OCI-LY7 (cell line): ENCODE results near the gene PRKCA.

ENCODE experiments used
- EZH2phosphoT487 ChIP-seq: fragments of 200-600 bp; sonication (generic); IDR thresholded peaks from 2 replicates; pipeline ENCODE4 v1.6.1; 2018; ENCODE audit warnings: low read depth, borderline replicate concordance, mild to moderate bottlenecking, mixed run types, antibody characterized with exemption, low read length, moderate library complexity, mixed read lengths
- TF ChIP-seq, protein P1 (sequence below): fragments of 200-600 bp; sonication (generic); conservative IDR thresholded peaks from 2 replicates; pipeline ENCODE4 v1.5.1; 2014; ENCODE audit warnings: mild to moderate bottlenecking, antibody characterized with exemption, low read length, moderate library complexity, mixed read lengths

DNA sequence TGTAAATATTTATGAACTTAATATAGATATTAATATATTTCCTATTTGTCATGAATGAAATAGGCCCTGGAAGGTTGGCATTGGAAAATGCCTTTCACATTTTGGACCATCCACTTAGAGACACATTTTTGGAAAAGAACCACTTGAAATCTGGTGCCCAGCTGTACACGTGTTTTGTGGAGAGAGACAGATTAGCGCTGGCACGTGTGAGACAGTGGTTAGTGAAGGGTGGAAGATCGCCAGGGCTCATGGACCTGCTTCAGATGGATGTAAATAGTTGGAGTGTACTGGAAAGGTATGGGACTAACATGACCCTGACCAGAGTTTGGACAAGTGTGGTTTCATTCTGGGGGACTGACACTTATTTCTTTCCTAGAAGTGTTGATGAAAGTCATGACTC is 222.9 kb downstream of the PRKCA start:
- TF ChIP-seq, protein P1, sequence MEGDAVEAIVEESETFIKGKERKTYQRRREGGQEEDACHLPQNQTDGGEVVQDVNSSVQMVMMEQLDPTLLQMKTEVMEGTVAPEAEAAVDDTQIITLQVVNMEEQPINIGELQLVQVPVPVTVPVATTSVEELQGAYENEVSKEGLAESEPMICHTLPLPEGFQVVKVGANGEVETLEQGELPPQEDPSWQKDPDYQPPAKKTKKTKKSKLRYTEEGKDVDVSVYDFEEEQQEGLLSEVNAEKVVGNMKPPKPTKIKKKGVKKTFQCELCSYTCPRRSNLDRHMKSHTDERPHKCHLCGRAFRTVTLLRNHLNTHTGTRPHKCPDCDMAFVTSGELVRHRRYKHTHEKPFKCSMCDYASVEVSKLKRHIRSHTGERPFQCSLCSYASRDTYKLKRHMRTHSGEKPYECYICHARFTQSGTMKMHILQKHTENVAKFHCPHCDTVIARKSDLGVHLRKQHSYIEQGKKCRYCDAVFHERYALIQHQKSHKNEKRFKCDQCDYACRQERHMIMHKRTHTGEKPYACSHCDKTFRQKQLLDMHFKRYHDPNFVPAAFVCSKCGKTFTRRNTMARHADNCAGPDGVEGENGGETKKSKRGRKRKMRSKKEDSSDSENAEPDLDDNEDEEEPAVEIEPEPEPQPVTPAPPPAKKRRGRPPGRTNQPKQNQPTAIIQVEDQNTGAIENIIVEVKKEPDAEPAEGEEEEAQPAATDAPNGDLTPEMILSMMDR = no peak
- no peak for TF ChIP-seq EZH2phosphoT487
